A673 (cell line): ENCODE measurements around the gene FBXO17.

Experiments used
- EZH2 ChIP-seq: fragments of 200-600 bp; sonication (generic); IDR thresholded peaks from 2 replicates; pipeline ENCODE4 v1.6.1; 2017; ENCODE audit warnings: borderline replicate concordance, low read depth, mild to moderate bottlenecking, mixed read lengths, antibody characterized with exemption, low read length; ENCODE audit not compliant: poor library complexity, severe bottlenecking
- TF ChIP-seq, protein P1 (sequence below): fragments of 300-800, 200-600 bp; sonication (generic); conservative IDR thresholded peaks from 2 replicates; pipeline ENCODE4 v1.5.1; 2017; ENCODE audit warnings: low read depth, mild to moderate bottlenecking, antibody characterized with exemption, low read length, moderate library complexity, mixed read lengths

GRCh38 chr19:38907670-38908069 lies 67.9 kb downstream of the FBXO17 start:
- TF ChIP-seq, protein P1, sequence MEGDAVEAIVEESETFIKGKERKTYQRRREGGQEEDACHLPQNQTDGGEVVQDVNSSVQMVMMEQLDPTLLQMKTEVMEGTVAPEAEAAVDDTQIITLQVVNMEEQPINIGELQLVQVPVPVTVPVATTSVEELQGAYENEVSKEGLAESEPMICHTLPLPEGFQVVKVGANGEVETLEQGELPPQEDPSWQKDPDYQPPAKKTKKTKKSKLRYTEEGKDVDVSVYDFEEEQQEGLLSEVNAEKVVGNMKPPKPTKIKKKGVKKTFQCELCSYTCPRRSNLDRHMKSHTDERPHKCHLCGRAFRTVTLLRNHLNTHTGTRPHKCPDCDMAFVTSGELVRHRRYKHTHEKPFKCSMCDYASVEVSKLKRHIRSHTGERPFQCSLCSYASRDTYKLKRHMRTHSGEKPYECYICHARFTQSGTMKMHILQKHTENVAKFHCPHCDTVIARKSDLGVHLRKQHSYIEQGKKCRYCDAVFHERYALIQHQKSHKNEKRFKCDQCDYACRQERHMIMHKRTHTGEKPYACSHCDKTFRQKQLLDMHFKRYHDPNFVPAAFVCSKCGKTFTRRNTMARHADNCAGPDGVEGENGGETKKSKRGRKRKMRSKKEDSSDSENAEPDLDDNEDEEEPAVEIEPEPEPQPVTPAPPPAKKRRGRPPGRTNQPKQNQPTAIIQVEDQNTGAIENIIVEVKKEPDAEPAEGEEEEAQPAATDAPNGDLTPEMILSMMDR = no peak
- TF ChIP-seq EZH2 = no peak
